COLO829 (cell line): Measurements from ENCODE around the gene KCNQ1.

ENCODE experiments used
- DNase-seq: peaks from one replicate; pipeline ENCODE4 v3.0.0; 2012; ENCODE audit warnings: low spot score

Gene KCNQ1

DNA sequence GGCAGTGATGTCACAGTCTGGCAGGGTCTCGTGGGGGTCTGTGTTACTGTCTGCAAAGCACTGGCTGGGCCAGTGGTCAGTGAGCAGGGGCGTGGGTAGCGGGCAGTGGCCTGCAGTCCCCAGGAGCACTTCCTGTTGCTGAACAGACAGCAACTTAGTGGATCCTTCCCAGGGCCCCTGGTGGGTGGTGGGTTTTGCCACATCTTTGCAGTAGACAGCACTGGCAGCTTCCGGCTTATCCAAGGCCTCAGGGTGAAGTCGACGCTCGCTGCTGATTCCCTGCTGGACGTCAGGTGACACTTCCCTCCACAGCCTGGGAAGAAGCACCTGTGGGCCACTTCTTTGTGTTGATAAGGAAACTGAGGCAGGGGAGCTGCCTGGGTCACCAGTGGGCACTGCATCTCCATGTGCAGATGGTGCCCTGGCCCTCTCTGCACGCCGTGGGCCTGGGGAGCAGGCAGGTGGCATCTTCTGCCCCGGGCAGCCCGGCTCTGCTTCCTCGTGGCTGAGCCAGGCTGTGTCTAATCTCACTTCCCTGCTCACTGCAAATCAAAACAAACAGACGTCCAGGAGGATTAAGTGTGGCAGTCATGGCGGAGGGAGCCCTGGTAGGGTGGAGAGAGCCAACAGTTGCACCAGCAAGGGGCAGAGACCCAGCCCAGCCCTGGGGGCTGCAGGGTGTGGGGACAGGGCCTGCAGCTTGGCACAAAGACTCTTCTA is 79.8 kb downstream of the KCNQ1 start:
- DNase-seq: no peak

GRCh38 chr11:2525166-2525861 is 80.5 kb downstream of the KCNQ1 start:
- no peak for DNase-seq

GRCh38 chr11:2525941-2526807 is 81.4 kb downstream of the KCNQ1 start:
- DNase-seq: no peak

DNA sequence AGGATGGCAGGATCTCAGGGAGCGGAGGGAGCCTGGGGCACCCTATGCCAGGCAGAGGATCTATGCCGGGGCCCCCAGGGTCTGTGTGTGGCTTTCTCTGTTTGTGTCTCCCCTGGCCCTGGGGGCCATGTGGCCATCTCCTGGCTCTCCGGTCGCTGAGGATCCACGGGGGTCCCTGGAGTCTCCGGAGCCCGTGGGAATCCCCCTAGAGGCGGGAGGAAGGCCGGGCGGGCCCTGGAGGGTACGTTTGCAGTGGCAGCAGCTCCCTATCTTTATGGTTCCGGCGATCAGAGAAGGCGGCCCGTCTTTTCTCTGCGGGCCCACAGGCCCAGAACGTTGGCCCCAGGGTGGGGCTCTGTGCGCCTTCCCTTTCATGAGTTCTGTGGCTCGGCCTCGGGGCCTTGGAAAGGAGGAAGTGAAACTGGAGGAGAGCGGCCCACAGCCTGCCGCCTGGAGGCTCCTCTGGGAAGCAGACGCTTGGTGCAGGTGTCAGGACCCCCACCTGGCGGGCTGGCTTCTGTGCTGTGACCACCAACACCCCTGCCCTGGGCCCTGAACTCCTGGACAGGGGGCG is 82.1 kb downstream of the KCNQ1 start:
- DNase-seq: no peak

- DNase-seq: no peak
These were observed 82.9 kb downstream of the KCNQ1 start for GRCh38 chr11:2527621-2528291.

DNA sequence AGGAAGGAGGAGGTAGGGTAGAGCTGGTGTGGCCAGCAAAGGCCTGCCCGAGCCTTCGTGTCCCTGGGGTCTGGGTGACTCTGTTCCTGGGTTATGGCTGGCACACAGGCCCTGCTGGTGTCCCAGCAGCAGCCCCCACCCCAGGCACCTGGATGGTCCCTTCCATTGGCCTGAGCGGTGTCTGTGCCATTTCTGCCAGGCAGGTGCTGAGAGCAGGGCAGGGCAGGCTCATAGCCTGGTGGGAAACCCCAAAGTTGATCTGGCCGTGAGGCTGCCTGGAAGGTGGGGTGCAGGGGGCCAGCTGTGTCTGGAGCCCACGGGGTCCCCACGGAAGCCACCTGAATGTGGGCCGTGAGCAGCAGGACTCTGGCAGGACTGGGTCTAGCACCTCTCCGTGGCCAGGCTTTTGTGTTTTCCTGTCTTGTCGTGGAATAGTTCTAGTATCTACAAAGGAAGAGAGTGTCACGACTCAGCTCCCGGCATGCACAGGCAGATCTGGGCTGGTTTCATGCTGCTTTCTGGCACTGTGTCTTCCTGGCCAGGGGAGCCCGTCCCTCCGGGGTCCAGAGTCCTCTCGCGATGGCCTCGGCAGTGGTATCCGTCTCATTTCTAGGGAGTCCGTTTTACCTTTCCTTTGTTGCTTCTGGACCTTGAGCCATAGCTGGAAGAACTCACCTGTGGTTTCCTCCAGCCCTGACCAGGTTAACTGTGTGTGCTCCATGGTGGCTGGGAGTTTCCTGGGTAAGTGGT is 83.7 kb downstream of the KCNQ1 start:
- no peak for DNase-seq

DNA sequence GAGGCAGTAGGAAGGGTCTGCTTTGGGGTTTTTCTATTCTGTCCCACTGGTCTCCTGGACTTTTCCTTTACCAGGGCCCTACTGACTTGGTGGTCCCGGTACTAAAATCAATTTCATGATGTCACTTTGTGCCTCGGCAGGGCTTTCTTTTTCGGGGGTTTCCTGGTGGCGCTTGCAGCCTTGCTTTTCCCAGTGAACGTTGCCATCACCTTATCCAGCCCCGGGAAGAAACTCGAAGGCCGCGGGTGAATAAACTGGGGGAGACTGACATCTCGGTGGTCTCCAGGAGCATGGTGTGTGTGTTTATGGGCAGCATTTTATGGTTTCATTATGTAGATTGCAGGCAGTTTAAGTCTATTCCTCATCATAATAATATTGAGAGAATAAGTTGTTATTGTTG is 84.4 kb downstream of the KCNQ1 start:
- no peak for DNase-seq

GRCh38 chr11:2529636-2530035 is 84.8 kb downstream of the KCNQ1 start:
- no peak for DNase-seq

GRCh38 chr11:2530131-2530854 is 85.5 kb downstream of the KCNQ1 start:
- no peak for DNase-seq

- no peak for DNase-seq
These were observed 86.0 kb downstream of the KCNQ1 start for GRCh38 chr11:2530855-2531200.

DNA sequence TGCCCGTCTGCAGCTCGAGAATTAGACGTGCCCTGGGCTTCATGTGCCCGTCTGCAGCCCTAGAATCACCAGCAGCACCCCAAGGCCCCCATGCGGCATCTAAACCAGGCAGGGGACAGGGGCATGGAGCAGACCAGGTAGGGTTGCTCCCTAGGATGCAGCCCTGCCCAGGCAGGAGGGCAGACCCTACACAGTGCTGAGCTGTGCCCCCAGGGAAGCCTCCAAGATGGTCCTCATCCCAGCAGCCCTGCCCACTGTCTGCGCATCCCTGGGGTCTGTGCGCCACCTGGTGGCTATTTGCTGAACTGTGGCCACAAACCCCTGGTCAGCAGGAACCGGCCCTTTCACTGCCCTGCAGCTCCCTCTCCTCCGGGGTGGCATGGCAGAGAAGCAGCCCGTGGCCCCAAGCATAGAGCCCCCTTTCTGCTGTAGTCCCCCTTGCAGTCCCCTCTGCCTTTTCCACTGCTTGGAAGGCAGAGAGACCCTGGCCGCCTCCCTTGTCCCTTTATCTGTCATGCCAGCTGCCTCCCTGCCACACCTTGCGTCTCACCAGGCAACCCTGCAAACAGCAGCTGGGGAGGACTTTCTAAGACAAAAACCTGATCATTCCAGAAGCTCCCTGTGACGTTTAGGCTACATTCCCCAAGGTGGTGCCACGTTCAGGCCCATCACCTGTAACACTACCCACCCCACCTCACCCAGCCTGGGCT is 86.6 kb downstream of the KCNQ1 start:
- DNase-seq: peak; percentile 59

DNA sequence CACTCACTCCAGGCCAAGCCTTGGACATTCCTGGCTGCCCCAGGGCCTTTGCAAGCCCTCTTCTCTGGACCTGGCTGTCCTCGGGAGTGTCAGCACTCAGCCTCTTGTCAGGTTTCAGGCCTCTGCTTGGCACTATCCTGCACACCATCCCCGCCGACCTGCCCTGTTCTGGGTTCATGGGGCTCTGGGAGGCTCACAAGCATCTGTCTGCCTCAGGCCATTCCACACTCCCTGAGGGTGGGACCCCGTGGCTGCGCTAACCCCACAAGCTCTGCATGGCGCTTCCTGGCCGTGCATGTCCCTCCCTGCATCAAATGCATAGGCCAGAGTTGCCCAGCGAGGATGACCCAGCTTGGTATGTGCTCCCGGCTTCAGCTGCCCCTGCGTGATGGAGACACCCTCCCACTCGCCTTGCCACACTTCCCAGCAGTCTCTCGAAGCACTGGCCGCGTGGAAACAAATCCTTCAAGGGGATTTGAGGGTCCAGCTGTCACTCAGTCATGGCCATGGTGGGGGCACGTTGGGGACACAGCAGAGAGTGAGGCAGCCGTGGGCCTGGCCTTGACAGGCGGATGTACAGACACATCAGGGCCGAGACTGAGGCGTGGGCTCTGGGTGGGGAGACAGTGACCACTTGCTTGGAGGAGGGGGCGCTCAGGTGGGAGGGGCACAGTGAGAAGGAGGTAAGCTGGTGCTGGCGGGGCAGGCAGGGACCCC is 87.3 kb downstream of the KCNQ1 start:
- DNase-seq: no peak

GRCh38 chr11:2532704-2533586 is 88.1 kb downstream of the KCNQ1 start:
- peak; percentile 51 for DNase-seq

DNA sequence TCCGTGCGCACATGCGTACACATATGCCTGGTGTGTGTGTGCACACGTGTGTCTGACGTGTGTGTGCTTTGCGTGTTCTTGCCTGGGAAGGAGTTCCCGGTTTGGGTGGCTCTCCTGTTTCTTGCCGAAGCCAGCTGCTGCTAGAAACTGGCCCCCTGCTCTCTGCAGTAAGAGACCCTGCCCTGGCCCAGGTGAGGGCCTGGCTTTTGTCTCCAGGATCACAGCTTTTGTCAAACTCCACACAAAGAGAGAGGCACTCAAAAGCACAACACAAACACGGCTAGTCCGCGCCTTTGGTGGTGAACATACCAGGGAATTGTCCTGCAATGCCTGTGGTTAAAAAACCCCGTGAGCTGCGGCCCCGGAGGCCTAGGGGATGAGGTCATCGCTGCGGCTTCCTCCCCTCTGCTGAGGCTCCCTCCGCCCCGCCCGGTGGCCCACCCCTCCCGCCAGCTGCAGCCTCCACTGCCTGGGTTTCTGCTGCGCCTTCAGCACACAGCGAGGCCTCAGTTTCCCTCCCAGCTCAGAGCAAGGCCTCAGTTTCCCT is 88.9 kb downstream of the KCNQ1 start:
- DNase-seq: no peak

DNA sequence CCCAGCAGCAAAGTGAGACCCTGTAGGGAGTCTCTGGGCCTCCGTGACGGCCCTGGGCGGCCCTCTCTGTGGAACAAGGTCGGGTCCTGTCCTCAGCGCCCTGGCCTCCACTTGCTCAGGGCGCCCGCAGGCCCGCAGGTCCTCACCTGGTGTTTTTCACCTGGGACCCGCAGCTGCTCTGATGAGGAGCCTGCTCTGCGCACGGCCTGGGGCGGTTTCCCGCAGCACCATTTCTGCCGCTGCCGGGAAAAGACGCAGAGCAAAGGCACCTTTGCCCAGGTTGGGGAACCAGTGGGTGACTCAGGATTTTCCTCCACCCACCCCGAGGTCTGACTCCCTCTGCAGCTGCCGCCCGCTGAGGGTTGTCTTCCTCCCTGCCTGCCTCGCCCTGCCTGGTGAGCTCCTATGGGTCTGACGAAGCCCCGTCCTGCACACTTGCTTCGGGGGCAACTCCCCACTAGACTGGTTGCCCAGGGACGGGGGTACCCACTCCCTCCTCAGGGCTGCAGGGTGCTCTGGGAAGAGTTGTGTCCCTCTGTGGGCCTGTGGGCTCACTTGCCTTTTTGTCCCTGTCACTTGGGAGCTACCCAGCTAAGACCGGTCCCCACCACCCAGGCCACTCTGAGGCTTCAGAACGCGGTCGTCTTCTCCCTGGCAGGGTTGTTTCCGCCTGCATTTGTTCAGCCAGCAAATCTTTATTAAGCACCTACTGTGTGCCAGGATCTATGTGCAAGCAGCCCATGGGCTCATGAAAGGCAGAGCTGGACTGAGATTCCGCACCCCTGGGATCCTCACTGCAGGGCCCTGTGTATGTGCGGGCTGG is 89.5 kb downstream of the KCNQ1 start:
- no peak for DNase-seq

DNA sequence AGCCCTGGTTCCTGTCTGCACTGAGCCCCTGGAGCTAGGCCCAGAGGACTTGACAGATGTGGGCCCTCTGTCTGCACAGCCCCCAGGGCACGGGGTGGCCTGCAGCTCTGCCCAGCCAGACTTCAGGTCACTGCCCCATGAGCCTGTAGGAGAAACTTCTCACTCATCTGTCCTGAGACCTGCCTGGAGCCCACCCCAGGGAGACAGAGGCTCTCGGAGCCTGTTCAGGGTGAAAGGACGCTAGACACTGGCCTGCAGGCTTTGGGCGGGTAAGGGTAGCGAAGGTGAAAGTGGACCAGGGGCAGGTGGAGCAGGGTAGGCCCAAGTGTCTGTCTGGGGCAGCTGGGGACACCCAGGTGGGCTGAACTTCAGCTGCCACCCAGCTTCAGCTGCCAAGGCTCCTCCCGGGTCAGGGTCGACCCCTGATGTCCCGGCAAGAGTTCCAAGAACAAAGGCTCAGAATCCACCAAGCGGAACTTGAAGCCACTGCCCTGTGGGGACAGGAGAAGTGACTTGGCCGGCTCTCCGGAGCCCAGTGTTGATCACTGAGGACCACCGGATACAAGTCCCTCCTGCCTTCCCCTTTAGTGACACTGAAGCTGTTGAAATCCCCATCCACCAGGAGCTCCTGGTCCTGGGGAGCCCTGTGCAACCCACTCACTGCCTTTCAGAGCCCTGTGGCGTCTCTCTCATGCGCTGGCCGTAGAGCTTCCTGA is 90.3 kb downstream of the KCNQ1 start:
- DNase-seq: no peak
